K562 (cell line): ENCODE measurements around the gene RBM4B. TPM values are rescaled to one million over a fixed set of nuclear protein-coding genes. Genes with fewer than 3 reads are reported as not detected.

Experiments used
- ARNT ChIP-seq, 2 experiments: fragments of 450-650 bp; IDR thresholded peaks; 2 replicates each; pipeline ENCODE4 v1.6.1; 2016; ENCODE audit warnings: mild to moderate bottlenecking in 1 of 2
- CBFB ChIP-seq: sonication (generic); formaldehyde crosslinking; IDR thresholded peaks from 2 replicates; pipeline ENCODE4 v1.4.0; 2020; ENCODE audit warnings: mild to moderate bottlenecking, missing genetic modification reagents
- CBX1 ChIP-seq: sonication (generic); IDR thresholded peaks from 2 replicates; pipeline ENCODE4 v1.6.1; 2016; ENCODE audit warnings: antibody characterized with exemption, low read depth, mild to moderate bottlenecking
- CREM ChIP-seq: IDR thresholded peaks from 2 replicates; pipeline ENCODE4 v1.6.1; 2014; ENCODE audit warnings: antibody characterized with exemption, low read depth
- EWSR1 ChIP-seq: fragments of 450-650 bp; IDR thresholded peaks from 2 replicates; pipeline ENCODE4 v1.6.1; 2018; ENCODE audit warnings: borderline replicate concordance, mild to moderate bottlenecking, low read depth, moderate library complexity; ENCODE audit not compliant: partially characterized antibody
- GABPA ChIP-seq: fragments of 200-800 bp; sonication (Bioruptor generic); conservative IDR thresholded peaks from 2 replicates; pipeline ENCODE4 v1.6.1; 2016; ENCODE audit warnings: low read depth, missing genetic modification characterization, missing compliant biosample characterization
- GATA2 ChIP-seq: sonication (generic); formaldehyde crosslinking; IDR thresholded peaks from 2 replicates; pipeline ENCODE4 v1.4.0; 2020; ENCODE audit warnings: mild to moderate bottlenecking, missing genetic modification reagents
- LCOR ChIP-seq: sonication (generic); formaldehyde crosslinking; IDR thresholded peaks from 2 replicates; pipeline ENCODE4 v1.8.0; 2022; ENCODE audit warnings: mild to moderate bottlenecking, missing genetic modification reagents
- MTA1 ChIP-seq: fragments of 450-650 bp; IDR thresholded peaks from 2 replicates; pipeline ENCODE4 v1.6.1; 2017; ENCODE audit warnings: borderline replicate concordance
- MYNN ChIP-seq, 2 experiments: sonication (generic); formaldehyde crosslinking in 1 of 2; IDR thresholded peaks; 2 replicates each; pipeline versions ENCODE4 v1.5.0 to v1.6.1; 2016 to 2020; ENCODE audit warnings: antibody characterized with exemption in 1 of 2, missing genetic modification reagents in 1 of 2
- RAD21 ChIP-seq, 2 experiments: fragments of 250-450 bp in 1 of 2; fragments of 450-650 bp in 1 of 2; sonication (Bioruptor Pico) in 1 of 2; formaldehyde crosslinking in 1 of 2; IDR thresholded peaks in 1 of 2; conservative IDR thresholded peaks in 1 of 2; 2 replicates each; pipeline versions ENCODE4 v1.4.0 to v1.8.0; 2020 to 2022; ENCODE audit warnings: mild to moderate bottlenecking in 2 of 2, moderate library complexity in 1 of 2
- SOX6 ChIP-seq: fragments of 450-650 bp; IDR thresholded peaks from 2 replicates; pipeline ENCODE4 v1.6.1; 2014; ENCODE audit warnings: mild to moderate bottlenecking
- STAT5B ChIP-seq: fragments of 250-450 bp; sonication (Bioruptor Pico); IDR thresholded peaks from 2 replicates; pipeline ENCODE4 v1.8.0; 2021; ENCODE audit warnings: mild to moderate bottlenecking, inconsistent platforms
- XRCC5 ChIP-seq: fragments of 200-400 bp; formaldehyde crosslinking; IDR thresholded peaks from 2 replicates; pipeline ENCODE4 v1.6.1; 2017; ENCODE audit warnings: low read depth, mild to moderate bottlenecking, low read length
- YY1 ChIP-seq, 3 experiments: IDR thresholded peaks; 2 replicates each; pipeline ENCODE4 v1.6.1; 2011; ENCODE audit warnings: low read length in 2 of 3, mild to moderate bottlenecking in 2 of 3, moderate library complexity in 2 of 3, borderline replicate concordance in 1 of 3, control low read depth in 1 of 3, low read depth in 1 of 3; ENCODE audit not compliant: insufficient read depth in 3 of 3, insufficient replicate concordance in 2 of 3, control insufficient read depth in 1 of 3, insufficient read length in 1 of 3; ENCODE audit errors: extremely low read depth in 1 of 3
- ZNF133 ChIP-seq: fragments of 250-450 bp; sonication (Bioruptor Pico); IDR thresholded peaks from 2 replicates; pipeline ENCODE4 v1.4.0; 2020; ENCODE audit warnings: mild to moderate bottlenecking
- ZNF143 ChIP-seq: sonication (generic); formaldehyde crosslinking; IDR thresholded peaks from 2 replicates; pipeline ENCODE4 v1.9.0; 2022; ENCODE audit warnings: mild to moderate bottlenecking, missing genetic modification reagents
- polyA plus RNA-seq, 8 experiments: library from polyadenylated mRNA; depleted of rRNA in 4 of 8; stranded (reverse) in 5 of 8; unstranded in 3 of 8; fragments of >200 nt; fragmentation: Nextera tagmentation in 2 of 8; fragmentation: Illumina TruSeq in 1 of 8; extraction: Ambion mirVana in 2 of 8; extraction: Trizol in 1 of 8; gene quantifications; 2 replicates each; pipeline versions ENCODE4 v1.2.1 to v1.2.3, GENCODE V29; 2011 to 2014; ENCODE audit warnings: inconsistent platforms in 1 of 8, missing spikeins in 1 of 8
- total RNA-seq, 7 experiments: library from RNA; depleted of rRNA in 6 of 7; stranded (reverse); fragments of >200 nt in 6 of 7; fragmentation: Illumina TruSeq in 2 of 7; extraction: Trizol in 2 of 7; gene quantifications; 2 replicates each; pipeline versions ENCODE4 v1.2.1 to v1.2.3, GENCODE V29; 2011 to 2021; ENCODE audit warnings: low replicate concordance in 1 of 7
- TF ChIP-seq, protein P1 (sequence below): sonication (generic); formaldehyde crosslinking; IDR thresholded peaks from 2 replicates; pipeline ENCODE4 v1.8.0; 2022; ENCODE audit warnings: mild to moderate bottlenecking, missing genetic modification reagents, borderline replicate concordance
- TF ChIP-seq, protein P2 (sequence below): fragments of 200-800 bp; sonication (Bioruptor generic); IDR thresholded peaks from 2 replicates; pipeline ENCODE4 v1.6.1; 2017; ENCODE audit warnings: missing genetic modification characterization, missing compliant biosample characterization

The RBM4B gene
- total and polyA plus RNA-seq, 9 of the 15 experiments (the other 6 are each of a cell fraction or from before 2014, with no cell fraction given), result 14.6 to 39.9 (median 23.3) TPM

DNA sequence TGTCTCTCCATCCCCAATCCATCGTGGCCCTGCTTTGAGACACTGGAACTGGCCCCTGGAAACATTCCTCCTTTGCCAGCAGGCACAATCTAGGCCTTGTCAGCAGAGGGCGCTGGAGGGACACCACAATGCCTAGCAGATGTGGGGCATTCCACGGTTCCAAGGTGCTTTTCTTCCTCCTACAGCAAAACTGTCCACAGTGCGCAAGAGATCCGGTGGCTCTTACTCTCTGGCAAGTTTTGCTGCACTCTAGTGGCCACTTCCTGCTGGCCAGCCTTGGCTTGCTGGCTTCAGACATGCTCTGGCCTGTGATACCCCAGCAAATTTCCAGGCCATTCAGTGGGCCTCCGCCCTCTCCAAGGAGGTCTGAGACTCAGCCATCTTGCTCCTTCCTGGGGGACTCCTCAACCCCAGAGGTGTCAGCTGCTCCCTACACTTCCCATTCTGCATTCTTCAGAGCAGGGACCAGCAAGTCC is 17.1 kb upstream of the RBM4B start (continued):
- TF ChIP-seq GATA2 (CRISPR knock-in tag), result no peak
- 0 out of 2 replicates have a peak, but pooled peaks have one; percentile 45 for TF ChIP-seq CBX1
- TF ChIP-seq XRCC5, result peak; percentile 97
- peak in 1 of 3 experiments; percentile 47 for TF ChIP-seq YY1 (IDR thresholded peaks at IDR 0.05; ENCODE audit: borderline replicate concordance in 1 of 3, control insufficient read depth in 1 of 3, extremely low read depth in 1 of 3, insufficient read depth in 3 of 3, insufficient read length in 1 of 3, insufficient replicate concordance in 2 of 3, low read depth in 1 of 3, low read length in 2 of 3)
- TF ChIP-seq ZNF133 (CRISPR knock-in tag), result no peak
- TF ChIP-seq MYNN (IDR thresholded peaks at IDR 0.05), result peak; percentile 75
- no peak for TF ChIP-seq MYNN (CRISPR knock-in tag; IDR thresholded peaks at IDR 0.05)
- peak; percentile 60 for TF ChIP-seq CREM
- no peak for TF ChIP-seq EWSR1
- 0 out of 2 replicates have a peak, but pooled peaks have one; percentile 30 for TF ChIP-seq MTA1
- TF ChIP-seq GABPA (tag), result 0 out of 2 replicates have a peak, but pooled peaks have one; percentile 17
- peak in 1 of 2 experiments; percentile 71; a peak in 2 of 4 replicates for TF ChIP-seq ARNT (IDR thresholded peaks at IDR 0.05)
- TF ChIP-seq CBFB (CRISPR knock-in tag), result 0 out of 2 replicates have a peak, but pooled peaks have one; percentile 18
- TF ChIP-seq RAD21 (CRISPR knock-in tag; conservative IDR thresholded peaks at IDR 0.05 in 1 of 2, IDR thresholded peaks at IDR 0.05 in 1 of 2), result peak; percentile 98 to 99
- TF ChIP-seq STAT5B (CRISPR knock-in tag), result no peak
- TF ChIP-seq, protein P1, sequence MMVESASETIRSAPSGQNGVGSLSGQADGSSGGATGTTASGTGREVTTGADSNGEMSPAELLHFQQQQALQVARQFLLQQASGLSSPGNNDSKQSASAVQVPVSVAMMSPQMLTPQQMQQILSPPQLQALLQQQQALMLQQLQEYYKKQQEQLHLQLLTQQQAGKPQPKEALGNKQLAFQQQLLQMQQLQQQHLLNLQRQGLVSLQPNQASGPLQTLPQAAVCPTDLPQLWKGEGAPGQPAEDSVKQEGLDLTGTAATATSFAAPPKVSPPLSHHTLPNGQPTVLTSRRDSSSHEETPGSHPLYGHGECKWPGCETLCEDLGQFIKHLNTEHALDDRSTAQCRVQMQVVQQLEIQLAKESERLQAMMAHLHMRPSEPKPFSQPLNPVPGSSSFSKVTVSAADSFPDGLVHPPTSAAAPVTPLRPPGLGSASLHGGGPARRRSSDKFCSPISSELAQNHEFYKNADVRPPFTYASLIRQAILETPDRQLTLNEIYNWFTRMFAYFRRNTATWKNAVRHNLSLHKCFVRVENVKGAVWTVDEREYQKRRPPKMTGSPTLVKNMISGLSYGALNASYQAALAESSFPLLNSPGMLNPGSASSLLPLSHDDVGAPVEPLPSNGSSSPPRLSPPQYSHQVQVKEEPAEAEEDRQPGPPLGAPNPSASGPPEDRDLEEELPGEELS (CRISPR knock-in tag), result no peak
- 0 out of 2 replicates have a peak, but pooled peaks have one; percentile 38 for TF ChIP-seq LCOR (CRISPR knock-in tag)
- no peak for TF ChIP-seq ZNF143 (CRISPR knock-in tag)
- peak; percentile 76 for TF ChIP-seq SOX6
- TF ChIP-seq, protein P2, sequence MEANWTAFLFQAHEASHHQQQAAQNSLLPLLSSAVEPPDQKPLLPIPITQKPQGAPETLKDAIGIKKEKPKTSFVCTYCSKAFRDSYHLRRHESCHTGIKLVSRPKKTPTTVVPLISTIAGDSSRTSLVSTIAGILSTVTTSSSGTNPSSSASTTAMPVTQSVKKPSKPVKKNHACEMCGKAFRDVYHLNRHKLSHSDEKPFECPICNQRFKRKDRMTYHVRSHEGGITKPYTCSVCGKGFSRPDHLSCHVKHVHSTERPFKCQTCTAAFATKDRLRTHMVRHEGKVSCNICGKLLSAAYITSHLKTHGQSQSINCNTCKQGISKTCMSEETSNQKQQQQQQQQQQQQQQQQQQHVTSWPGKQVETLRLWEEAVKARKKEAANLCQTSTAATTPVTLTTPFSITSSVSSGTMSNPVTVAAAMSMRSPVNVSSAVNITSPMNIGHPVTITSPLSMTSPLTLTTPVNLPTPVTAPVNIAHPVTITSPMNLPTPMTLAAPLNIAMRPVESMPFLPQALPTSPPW (CRISPR knock-in tag), result peak; percentile 46; the same call in 1 of the 2 replicates
